ENCODE results near the gene LGR4. TPM values are rescaled to one million over a fixed set of nuclear protein-coding genes. Genes with fewer than 3 reads are reported as not detected.
A peak's percentile ranks its signal among the peaks of the same experiment; 100 is the strongest.

The LGR4 gene
- total and polyA plus RNA-seq, 9 of the 15 experiments (the other 6 are each of a cell fraction or from before 2014, with no cell fraction given): 0.94 to 10.1 (median 5.8) TPM

- TF ChIP-seq NKRF (IDR thresholded peaks at IDR 0.05; ENCODE audit: borderline replicate concordance): no peak
- peak; percentile 44; the same call in 1 of the 2 replicates for TF ChIP-seq BCOR (IDR thresholded peaks at IDR 0.05)
- TF ChIP-seq ZNF407 (IDR thresholded peaks at IDR 0.05; ENCODE audit: low read depth): no peak
- TF ChIP-seq CBFA2T3 (IDR thresholded peaks at IDR 0.05): peak; percentile 96
- peak; percentile 51; the same call in 1 of the 2 replicates for TF ChIP-seq ZEB2 (IDR thresholded peaks at IDR 0.05)
- TF ChIP-seq MED1 (CRISPR knock-in tag; IDR thresholded peaks at IDR 0.05; ENCODE audit: borderline replicate concordance): no peak
- TF ChIP-seq ZBTB33 (CRISPR knock-in tag; IDR thresholded peaks at IDR 0.05): no peak
- peak; percentile 80 for TF ChIP-seq KLF16 (IDR thresholded peaks at IDR 0.05)
- TF ChIP-seq CHCHD3 (CRISPR knock-in tag; IDR thresholded peaks at IDR 0.05): no peak
- peak; percentile 29 for TF ChIP-seq CCNT2 (IDR thresholded peaks at IDR 0.05; ENCODE audit: borderline replicate concordance, extremely low read depth, insufficient read length, low read depth, low read length)
- TF ChIP-seq ASH1L (IDR thresholded peaks at IDR 0.05; ENCODE audit: borderline replicate concordance, low read depth, partially characterized antibody): no peak
- no peak for TF ChIP-seq DMBX1 (CRISPR knock-in tag; IDR thresholded peaks at IDR 0.05; ENCODE audit: borderline replicate concordance)
- no peak for TF ChIP-seq FOXP4 (CRISPR knock-in tag; IDR thresholded peaks at IDR 0.05; ENCODE audit: borderline replicate concordance)
Measured at GRCh38 chr11:27392278-27393114, 80.1 kb downstream of the LGR4 start (continued).
